A549 (cell line): ENCODE measurements around the gene ATP9B.

Experiments used
- CEBPB ChIP-seq, 2 experiments: fragments of >200 bp in 1 of 2; sonication (Bioruptor Twin) in 1 of 2; formaldehyde crosslinking in 1 of 2; IDR thresholded peaks; 2 replicates each; pipeline ENCODE4 v1.6.1; 2012 to 2016
- CHD4 ChIP-seq: fragments of 200-600 bp; sonication (generic); IDR thresholded peaks from 2 replicates; pipeline ENCODE4 v1.6.1; 2016; ENCODE audit warnings: antibody characterized with exemption, mild to moderate bottlenecking, borderline replicate concordance
- CTCF ChIP-seq: fragments of >200 bp; sonication (Bioruptor Twin); formaldehyde crosslinking; IDR thresholded peaks from 3 replicates; pipeline ENCODE4 v1.5.1; 2016
- JUNB ChIP-seq: fragments of >200 bp; sonication (Bioruptor Twin); formaldehyde crosslinking; IDR thresholded peaks from 2 replicates; pipeline ENCODE4 v1.6.1; 2016
- MAX ChIP-seq: IDR thresholded peaks from 2 replicates; pipeline ENCODE4 v1.6.1; 2012
- MYC ChIP-seq: IDR thresholded peaks from 2 replicates; pipeline ENCODE4 v1.6.1; 2012; ENCODE audit warnings: mild to moderate bottlenecking, inconsistent platforms, low read length, improper control_type of control experiment, borderline replicate concordance
- NR3C1 ChIP-seq: fragments of >200 bp; sonication (Bioruptor Twin); formaldehyde crosslinking; IDR thresholded peaks from 3 replicates; pipeline ENCODE4 v1.6.1; 2017
- POLR2A ChIP-seq: IDR thresholded peaks from 2 replicates; pipeline ENCODE4 v1.6.1; 2012; ENCODE audit warnings: mild to moderate bottlenecking, low read length
- RAD21 ChIP-seq, 2 experiments: fragments of >200 bp in 1 of 2; sonication (Bioruptor Twin) in 1 of 2; formaldehyde crosslinking in 1 of 2; IDR thresholded peaks in 1 of 2; conservative IDR thresholded peaks in 1 of 2; 2 replicates in 1 of 2; 3 replicates in 1 of 2; pipeline ENCODE4 v1.6.1; 2012 to 2018; ENCODE audit warnings: inconsistent platforms in 1 of 2
- REST ChIP-seq: fragments of 200-600 bp; sonication (generic); IDR thresholded peaks from 2 replicates; pipeline ENCODE4 v1.6.1; 2016; ENCODE audit warnings: antibody characterized with exemption, mild to moderate bottlenecking, moderate library complexity
- RFX5 ChIP-seq: fragments of 450-650 bp; IDR thresholded peaks from 2 replicates; pipeline ENCODE4 v1.7.1; 2014; ENCODE audit warnings: antibody characterized with exemption, mild to moderate bottlenecking, moderate library complexity
- SMC3 ChIP-seq: fragments of >200 bp; sonication (Bioruptor Twin); formaldehyde crosslinking; IDR thresholded peaks from 3 replicates; pipeline ENCODE4 v1.6.1; 2018; ENCODE audit warnings: inconsistent platforms
- USF2 ChIP-seq: fragments of 450-650 bp; IDR thresholded peaks from 2 replicates; pipeline ENCODE4 v1.6.1; 2014; ENCODE audit warnings: antibody characterized with exemption

GRCh38 chr18:79210002-79210910 lies 141.1 kb downstream of the ATP9B start:
- TF ChIP-seq CHD4 = no peak
- no peak for TF ChIP-seq POLR2A
- no peak for TF ChIP-seq CTCF
- TF ChIP-seq CEBPB (IDR thresholded peaks at IDR 0.05) = no peak
- no peak for TF ChIP-seq SMC3
- TF ChIP-seq JUNB = no peak
- no peak for TF ChIP-seq MYC
- no peak for TF ChIP-seq MAX
- TF ChIP-seq USF2 = no peak
- no peak for TF ChIP-seq REST
- TF ChIP-seq NR3C1 = no peak
- TF ChIP-seq RAD21 (conservative IDR thresholded peaks at IDR 0.05 in 1 of 2, IDR thresholded peaks at IDR 0.05 in 1 of 2) = no peak
- no peak for TF ChIP-seq RFX5
